ENCODE measurements around the gene MATR3.

MATR3 gene

GRCh38 chr5:139293507-139294373, at the start of gene MATR3:
Gene MATR3 (plus strand): TSS chr5:139293740. CDS start chr5:139307416, 13,676 bp downstream.
- TF ChIP-seq, protein P1, sequence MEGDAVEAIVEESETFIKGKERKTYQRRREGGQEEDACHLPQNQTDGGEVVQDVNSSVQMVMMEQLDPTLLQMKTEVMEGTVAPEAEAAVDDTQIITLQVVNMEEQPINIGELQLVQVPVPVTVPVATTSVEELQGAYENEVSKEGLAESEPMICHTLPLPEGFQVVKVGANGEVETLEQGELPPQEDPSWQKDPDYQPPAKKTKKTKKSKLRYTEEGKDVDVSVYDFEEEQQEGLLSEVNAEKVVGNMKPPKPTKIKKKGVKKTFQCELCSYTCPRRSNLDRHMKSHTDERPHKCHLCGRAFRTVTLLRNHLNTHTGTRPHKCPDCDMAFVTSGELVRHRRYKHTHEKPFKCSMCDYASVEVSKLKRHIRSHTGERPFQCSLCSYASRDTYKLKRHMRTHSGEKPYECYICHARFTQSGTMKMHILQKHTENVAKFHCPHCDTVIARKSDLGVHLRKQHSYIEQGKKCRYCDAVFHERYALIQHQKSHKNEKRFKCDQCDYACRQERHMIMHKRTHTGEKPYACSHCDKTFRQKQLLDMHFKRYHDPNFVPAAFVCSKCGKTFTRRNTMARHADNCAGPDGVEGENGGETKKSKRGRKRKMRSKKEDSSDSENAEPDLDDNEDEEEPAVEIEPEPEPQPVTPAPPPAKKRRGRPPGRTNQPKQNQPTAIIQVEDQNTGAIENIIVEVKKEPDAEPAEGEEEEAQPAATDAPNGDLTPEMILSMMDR (IDR thresholded peaks at IDR 0.05) = no peak

DNA sequence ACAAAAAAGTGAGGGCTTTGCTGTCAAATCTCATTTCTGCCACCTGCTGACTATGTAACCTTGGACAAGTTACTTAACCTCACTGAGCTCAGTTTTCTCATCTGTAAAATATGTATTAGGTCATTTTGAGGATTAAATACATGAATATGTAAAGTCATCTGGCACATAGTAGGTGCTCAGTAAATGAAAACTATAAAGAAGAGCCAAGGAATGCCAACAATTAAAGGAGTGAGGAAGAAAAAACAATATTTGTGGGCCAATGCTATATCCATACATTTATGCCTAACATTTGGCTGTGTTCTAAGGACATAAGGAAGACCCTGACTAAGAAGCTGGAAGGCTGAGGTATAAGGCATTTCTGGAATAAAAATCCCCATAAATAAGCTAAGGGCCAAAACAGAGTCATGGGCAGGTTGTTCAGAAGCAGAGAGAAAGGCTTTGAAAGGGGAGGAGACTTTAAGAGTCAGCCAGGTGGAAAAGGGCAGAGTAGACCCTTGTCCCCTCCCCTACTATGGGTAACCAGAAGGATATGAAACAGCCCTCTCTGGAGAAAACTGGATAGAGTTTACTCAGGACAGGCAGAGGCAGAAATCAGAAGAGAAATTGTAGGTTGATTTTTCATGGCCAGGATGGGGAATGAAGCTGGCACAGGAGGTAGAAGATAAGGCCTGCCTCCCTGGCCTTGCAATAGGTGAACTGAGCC, 47.8 kb upstream of the MATR3 start:
- TF ChIP-seq, protein P1 (IDR thresholded peaks at IDR 0.05) = no peak

GRCh38 chr5:139246394-139246793, 47.1 kb upstream of the MATR3 start:
- TF ChIP-seq, protein P1 (IDR thresholded peaks at IDR 0.05) = no peak

DNA sequence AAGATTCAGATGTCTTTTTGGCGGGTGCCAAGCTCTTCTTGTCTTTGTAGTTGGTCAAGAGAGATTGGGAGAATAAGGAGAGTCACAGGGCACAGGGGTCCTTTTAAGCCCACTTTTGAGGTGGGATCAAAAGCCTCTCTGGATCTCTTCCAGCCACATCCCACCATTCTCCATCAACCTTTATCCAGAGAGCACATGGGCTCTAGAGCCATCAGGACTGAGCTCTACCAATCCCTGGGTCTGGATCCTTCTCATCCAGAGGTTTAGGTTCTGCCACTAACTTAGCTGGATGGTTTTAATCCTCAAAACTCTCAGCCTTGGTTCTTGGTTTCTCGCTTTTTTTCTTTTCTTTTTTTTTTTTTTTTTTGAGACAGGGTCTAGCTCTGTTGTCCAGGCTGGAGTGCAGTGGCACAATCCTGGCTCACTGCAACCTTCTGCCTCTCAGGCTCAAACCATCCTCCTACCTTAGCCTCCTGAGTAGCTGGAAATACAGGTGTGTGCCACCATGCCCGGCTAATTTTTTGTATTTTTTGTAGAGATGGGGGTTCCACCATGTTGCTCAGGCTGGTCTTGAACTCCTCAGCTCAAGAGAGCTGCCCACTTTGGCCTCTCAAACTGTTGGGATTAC, 44.6 kb upstream of the MATR3 start:
- TF ChIP-seq, protein P1 (IDR thresholded peaks at IDR 0.05) = no peak

- TF ChIP-seq, protein P1 (IDR thresholded peaks at IDR 0.05) = peak; percentile 67
These were observed 42.3 kb upstream of the MATR3 start for GRCh38 chr5:139251281-139251687.

DNA sequence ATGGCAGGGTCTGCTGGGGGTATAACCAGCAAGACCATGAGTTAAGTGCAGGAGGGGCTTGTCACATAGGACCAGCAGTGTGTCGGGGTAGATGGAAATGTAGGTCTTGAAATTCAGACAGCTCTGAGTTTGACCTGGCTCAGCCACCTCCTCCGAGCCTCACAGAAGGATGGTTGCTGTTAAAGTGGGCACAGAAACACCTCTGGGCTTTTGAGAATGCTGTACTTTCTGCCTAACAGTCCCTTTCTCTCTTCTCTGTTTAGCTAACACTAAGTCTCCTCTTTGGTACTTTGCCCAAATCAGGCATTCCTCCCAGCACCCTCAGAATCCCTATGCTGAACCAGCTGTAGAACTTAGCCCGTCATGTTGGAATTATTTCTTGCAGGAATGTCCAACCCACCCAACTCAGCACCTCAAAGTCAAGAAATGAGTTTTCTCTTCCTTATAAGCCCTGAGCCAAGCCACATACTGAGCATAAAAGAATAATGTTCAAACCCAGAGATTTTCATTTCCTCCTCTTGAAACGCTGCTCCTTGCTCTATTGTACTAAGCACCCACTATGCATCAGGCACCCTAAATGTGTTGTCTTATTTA, 41.7 kb upstream of the MATR3 start:
- TF ChIP-seq, protein P1 (IDR thresholded peaks at IDR 0.05) = no peak

DNA sequence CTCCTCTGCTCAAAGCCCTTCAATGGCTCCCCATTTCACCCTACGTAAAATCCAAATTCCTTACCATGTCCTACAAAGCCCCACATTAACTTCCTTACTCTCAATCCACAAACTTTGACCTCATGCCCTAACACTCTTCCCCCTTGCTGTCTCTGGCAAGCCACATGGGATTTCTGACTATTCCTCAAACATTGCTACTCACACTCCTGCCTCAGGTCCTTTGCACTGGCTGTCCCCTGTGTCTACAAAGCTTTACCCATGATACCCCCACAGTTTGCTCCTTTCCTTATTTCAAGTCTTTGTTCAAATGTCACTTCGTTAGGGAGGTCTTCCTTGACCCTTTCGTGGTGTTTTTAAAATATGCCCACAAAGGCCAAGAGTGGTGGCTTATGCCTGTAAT, 40.4 kb upstream of the MATR3 start:
- TF ChIP-seq, protein P1 (IDR thresholded peaks at IDR 0.05) = no peak
